Stimulated activated CD8-positive, alpha-beta memory T cell treated with anti-CD3 and anti-CD28 coated beads, Interleukin-12 subunit alpha, Interleukin-12 subunit beta, amount 100 ng/mL, for 4 hours (primary cell): ENCODE data around the gene SH3BP2.

ENCODE experiments used
- DNase-seq: peaks from one replicate; pipeline ENCODE4 v3.0.0-alpha.2; 2020; ENCODE audit warnings: low read depth

The SH3BP2 gene

GRCh38 chr4:2832981-2833670 is 40.2 kb downstream of the SH3BP2 start:
- no peak for DNase-seq

DNA sequence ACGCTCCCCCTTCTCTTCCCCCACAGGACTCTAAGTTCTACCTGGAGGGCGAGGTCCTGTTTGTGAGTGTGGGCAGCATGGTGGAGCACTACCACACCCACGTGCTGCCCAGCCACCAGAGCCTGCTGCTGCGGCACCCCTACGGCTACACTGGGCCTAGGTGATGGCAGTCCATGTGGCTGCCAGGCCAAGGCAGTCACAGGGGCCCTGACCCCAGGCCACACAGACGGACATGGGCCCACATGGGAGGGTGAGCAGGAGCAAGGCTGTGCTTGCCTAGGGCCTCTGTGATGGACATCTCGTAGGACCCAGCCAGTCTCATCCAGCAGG is 40.8 kb downstream of the SH3BP2 start:
- DNase-seq = no peak

GRCh38 chr4:2834001-2834921 is 41.4 kb downstream of the SH3BP2 start:
- no peak for DNase-seq

GRCh38 chr4:2835978-2836377 is 43.1 kb downstream of the SH3BP2 start:
- DNase-seq = no peak

- no peak for DNase-seq
These were observed 43.5 kb downstream of the SH3BP2 start for GRCh38 chr4:2836391-2836859.

- no peak for DNase-seq
These were observed 44.4 kb downstream of the SH3BP2 start for GRCh38 chr4:2837110-2837903.

DNA sequence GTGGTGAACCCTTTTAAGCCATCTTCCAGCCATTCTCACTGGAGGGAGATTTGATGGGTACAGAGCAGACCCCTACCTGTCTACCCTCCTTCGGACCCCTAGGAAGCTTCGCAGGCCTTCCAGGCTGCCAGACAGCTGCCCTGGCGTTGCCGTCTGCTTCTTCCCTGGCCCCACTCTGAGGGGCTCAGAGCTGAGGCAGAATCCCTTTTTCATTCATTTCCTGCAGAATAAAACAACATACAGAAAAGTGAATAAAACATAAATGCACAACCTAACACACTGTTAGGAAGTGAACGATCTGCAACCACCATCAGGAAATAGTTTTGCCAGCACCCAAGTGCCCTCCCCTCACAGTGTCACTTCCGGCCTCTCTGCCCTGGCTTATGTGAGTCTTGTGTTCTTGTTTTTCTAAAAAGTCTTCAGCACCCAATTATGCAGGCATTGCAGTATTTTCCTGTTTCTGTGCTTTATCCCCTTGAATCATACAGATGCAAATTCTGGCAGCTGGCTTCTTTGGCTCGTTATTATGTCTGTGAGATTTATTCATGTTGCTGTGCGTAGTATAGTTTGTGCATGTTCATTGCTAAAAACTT is 45.1 kb downstream of the SH3BP2 start:
- DNase-seq = peak; percentile 45

DNA sequence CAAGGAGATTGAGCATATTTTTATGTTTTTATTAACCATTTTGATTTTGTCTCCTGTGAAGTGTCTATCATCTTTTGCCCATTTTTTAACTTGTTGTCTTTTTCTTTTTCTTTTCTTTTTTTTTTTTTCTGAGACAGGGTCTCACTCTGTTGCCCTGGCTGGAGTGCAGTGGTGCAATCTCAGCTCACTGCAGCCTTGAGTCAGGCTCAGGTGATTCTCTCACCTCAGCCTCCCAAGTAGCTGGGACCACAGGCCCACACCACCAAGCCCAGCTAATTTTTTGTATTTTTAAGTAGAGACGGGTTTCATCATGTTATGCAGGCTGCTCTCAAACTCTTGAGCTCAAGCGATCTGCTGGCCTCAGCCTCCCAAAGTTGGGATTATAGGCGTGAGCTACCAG is 46.2 kb downstream of the SH3BP2 start:
- no peak for DNase-seq

GRCh38 chr4:2842687-2843262 is 49.9 kb downstream of the SH3BP2 start:
- DNase-seq = no peak

DNA sequence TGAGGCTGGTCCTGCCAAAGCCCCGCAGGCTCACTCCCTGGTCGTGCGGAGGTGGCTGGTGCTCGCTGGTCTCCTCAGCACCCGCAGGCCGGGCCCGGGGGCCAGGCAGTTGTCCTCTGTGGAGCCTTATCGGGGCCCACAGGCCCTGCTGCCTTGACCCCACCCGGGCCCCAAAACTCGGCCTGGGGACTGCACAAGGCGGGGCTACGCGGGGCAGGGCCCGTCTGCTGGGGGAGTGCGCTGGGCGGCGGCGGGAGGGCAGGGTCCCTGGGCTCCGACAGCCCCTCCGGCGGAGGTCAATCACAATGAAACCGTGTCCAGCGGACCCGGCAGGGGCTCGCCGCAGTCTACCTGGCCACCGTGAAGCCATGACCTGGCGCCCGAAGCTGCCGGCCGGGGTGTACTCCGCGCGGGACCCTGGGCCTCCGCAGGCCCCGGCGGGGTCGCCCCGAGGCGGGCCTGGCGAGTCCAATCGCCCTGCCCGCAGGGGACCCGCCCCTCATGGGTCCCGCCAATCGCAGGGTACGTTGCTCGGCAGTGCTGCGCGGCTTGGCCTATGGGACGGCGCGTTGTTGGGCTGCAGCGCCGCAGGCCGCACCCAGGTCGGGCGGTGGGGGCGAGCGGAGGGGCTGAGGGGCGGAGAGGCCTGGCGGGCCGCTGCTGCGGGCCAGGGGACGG is 50.5 kb downstream of the SH3BP2 start, which contains the start of gene ADD1:
Gene ADD1, plus strand, starts transcription at position 582 of the 678 bp plus-strand sequence. CDS start 32,072 bp downstream, outside the sequence.
- peak; percentile 95 for DNase-seq

DNA sequence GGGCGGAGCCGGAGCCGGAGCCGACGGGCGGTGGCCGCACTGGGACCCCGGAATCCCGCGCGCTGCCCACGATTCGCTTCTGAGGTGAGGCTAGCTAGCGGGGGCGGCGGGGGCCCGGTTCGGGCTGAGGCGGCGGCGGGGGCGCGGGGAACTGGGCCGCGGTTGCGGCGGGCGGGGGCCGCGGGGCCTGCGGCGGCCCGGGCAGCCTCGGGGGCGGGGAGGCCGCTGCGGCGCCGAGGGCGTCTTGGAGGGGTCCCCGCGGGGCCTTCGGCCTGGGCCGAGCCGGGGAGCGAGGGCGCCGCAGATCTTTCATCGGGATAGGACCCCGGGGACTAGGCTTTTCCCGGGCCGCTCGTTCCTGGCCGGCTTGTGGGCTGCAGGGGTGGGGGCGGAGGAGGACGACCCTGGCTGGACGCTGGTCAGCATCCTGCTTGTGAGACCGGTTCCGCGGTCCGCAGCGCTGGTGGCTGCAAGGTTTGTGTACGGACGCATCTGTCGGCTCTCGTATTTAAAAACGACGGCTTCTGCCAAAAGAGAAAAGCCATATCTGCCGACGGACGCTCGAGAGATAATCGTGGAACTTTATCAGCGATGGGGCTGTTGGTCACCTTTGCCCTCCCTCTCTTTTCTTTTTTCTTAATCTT is 51.2 kb downstream of the SH3BP2 start:
- no peak for DNase-seq

- DNase-seq = no peak
These were observed 53.3 kb downstream of the SH3BP2 start for GRCh38 chr4:2846172-2846571.

DNA sequence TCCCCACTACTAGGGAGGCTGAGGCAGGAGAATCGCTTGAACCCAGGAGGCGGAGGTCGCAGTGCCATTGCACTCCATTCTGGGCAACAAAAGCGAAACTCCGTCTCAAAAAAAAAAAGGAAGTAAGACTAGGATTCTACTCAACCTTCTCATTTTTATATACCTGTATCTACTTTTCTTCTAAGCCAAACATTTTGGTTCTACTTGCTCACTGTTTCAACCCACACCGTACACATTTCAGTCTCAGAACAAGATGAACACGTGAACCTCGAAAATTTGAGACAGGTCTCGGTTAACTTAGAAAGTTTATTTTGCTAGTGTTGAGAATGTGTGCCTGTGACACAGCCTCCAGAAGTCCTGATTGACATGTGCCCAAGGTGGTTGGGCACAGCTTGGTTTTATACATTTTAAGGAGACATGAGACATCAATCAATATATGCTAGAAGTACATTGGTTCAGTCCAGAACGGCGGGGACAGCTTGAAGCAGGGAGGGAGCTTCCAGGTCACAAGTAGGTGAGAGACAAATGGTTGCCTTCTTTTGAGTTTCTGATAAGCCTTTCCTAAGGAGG is 54.5 kb downstream of the SH3BP2 start:
- no peak for DNase-seq

DNA sequence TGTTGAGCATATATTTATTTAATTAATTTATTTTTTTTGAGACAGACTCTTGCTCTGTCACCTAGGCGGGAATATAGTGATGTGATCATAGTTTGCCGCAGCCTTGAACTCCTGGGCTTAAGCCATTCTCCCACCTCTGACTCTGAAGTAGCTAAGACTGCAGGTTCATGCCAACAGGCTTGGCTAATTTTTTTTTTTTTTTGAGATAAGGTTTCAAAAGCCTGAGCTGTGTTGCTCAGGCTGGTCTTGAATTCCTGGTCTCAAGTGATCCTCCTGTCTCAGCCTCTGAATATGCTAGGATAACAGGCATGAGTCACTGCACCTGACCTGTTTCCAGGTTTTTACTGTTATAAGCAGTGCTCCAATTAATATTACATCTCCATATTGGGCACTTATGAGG is 55.6 kb downstream of the SH3BP2 start:
- no peak for DNase-seq

- no peak for DNase-seq
These were observed 56.6 kb downstream of the SH3BP2 start for GRCh38 chr4:2849267-2850152.

- no peak for DNase-seq
These were observed 58.3 kb downstream of the SH3BP2 start for GRCh38 chr4:2850966-2851798.

DNA sequence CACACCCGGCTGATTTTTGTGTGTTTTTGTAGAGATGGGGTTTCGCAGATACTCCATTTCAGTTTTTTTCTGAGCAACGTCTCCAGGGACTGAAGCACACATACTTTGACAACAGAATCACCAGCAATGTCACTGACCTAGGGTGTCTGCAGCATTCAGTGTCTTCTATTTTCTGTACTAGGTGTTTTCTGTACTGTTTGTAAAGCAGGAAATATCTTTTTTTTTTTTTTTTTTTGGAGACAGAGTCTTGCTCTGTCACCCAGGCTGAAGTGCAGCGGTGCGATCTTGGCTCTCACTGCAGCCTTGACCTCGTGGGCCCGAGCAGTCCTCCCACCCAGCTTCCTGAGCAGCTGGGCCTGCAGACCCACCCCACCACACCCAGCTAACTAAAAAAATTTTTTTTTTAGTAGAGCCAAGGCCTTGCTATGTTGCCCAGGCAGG is 59.6 kb downstream of the SH3BP2 start:
- no peak for DNase-seq

- no peak for DNase-seq
These were observed 62.7 kb downstream of the SH3BP2 start for GRCh38 chr4:2855584-2855983.
